Mammary epithelial cell (primary cell): Measurements from ENCODE around the gene TNNT2.

Experiments
- CTCF ChIP-seq, 2 donors: IDR thresholded peaks in 1 of 2; conservative IDR thresholded peaks in 1 of 2; 2 replicates each; pipeline ENCODE4 v1.5.1; 2011 to 2012; ENCODE audit warnings: inconsistent platforms in 2 of 2, low read length in 2 of 2, mild to moderate bottlenecking in 2 of 2, control low read depth in 1 of 2, low read depth in 1 of 2; ENCODE audit not compliant: insufficient read depth in 1 of 2; ENCODE audit errors: extremely low read depth in 1 of 2
- EZH2 ChIP-seq: IDR thresholded peaks from 2 replicates; pipeline ENCODE4 v1.6.1; 2012; ENCODE audit warnings: low read length, inconsistent platforms, borderline replicate concordance

DNA sequence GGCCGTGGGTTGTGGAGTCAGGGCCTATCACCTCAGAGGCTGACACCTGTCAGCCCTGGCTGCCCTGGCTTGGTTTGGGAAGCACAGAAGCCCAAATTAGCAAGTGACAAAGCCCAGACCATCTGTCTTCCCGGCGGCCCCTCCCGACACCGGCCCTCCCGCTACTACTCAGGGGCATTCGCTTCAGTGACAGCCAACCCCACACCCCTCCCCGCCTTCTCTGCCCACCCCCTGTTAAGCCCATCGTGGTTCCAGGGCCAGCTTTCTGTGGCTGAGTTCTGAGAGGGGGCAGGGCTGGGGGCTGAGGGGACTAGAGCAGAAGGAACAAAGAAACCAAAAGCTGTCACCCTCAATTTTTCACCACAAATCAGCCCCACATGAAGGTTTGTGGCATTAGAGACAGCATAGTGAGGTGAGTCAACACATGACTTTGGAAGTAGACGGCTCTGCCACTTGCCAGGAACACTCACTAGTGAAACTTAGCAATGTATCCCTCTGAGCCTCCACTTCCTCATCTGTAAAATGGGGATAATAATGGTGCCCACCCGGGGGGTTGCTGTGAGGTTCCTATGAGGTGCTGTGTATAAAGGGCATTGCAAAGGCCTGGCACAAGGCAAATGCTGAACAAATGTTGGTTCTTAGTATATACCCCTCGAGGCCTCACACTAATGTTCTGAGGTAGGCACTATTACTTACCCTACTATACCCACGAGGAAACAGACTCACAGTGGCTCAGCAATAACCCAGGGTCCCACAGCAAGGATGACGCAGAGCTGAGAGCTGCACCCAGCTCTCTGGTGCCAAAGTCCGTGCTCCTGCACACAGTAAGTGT, 49.2 kb upstream of the TNNT2 start:
- TF ChIP-seq CTCF (conservative IDR thresholded peaks at IDR 0.05 in 1 of 2, IDR thresholded peaks at IDR 0.05 in 1 of 2; ENCODE audit: extremely low read depth in 1 of 2, insufficient read depth in 1 of 2, low read depth in 1 of 2, low read length in 2 of 2) (no peak), EZH2 (no peak)
